Thyroid gland (tissue), 4 donors: ENCODE measurements around the gene DNER.

ENCODE experiments used
- POLR2A ChIP-seq, 2 donors: fragments of 450-650 bp; IDR thresholded peaks; one replicate each; pipeline ENCODE4 v1.6.1; 2017; ENCODE audit warnings: antibody characterized with exemption in 2 of 2, mild to moderate bottlenecking in 2 of 2, moderate library complexity in 1 of 2
- TF ChIP-seq, protein P1 (sequence below), 6 experiments: fragments of 200-600 bp in 3 of 6; fragments of 450-650 bp in 3 of 6; sonication (generic) in 3 of 6; IDR thresholded peaks; one replicate each; pipeline ENCODE4 v1.5.1; 2016 to 2019; ENCODE audit warnings: antibody characterized with exemption in 6 of 6, mild to moderate bottlenecking in 2 of 6, inconsistent platforms in 1 of 6, moderate library complexity in 1 of 6

DNA sequence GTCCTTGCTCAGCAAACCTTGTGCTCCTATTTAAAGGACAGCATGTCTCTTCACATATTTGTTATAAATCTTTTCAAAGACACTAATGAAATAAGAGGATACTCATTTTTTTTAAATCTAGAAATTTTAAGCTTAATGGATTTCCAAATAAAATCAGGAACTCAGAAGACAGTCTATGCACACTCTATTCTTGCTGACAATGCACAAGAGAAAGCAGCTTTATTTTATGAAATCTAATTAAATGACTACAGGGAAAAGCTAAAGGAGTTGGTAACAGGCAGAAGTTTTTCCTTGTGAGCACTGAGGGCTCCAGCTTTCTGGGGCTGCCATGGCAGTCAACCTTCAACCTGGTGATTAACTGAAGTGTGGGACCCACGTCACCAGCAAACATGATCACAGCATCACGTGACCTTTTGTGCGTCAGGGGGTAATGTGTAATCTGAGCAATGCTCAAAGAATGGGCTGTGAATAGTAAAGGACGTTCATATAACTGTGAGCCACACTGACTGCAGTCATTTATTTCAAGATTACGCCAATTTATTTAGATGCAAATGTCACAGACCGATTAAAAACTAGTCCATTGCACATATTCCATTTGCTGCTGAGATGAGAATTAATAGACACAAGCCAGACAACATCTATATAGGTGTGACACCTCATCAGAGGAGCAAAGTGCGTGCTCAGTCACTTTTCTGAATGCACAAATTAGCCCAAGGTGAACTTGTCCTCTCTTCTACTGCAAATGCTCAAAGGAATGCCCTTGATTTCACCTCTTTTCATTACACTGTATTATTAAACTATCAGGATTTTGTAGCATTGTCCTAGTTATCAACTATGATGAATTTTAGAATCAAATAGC is 11.6 kb upstream of the DNER start:
- TF ChIP-seq, protein P1, sequence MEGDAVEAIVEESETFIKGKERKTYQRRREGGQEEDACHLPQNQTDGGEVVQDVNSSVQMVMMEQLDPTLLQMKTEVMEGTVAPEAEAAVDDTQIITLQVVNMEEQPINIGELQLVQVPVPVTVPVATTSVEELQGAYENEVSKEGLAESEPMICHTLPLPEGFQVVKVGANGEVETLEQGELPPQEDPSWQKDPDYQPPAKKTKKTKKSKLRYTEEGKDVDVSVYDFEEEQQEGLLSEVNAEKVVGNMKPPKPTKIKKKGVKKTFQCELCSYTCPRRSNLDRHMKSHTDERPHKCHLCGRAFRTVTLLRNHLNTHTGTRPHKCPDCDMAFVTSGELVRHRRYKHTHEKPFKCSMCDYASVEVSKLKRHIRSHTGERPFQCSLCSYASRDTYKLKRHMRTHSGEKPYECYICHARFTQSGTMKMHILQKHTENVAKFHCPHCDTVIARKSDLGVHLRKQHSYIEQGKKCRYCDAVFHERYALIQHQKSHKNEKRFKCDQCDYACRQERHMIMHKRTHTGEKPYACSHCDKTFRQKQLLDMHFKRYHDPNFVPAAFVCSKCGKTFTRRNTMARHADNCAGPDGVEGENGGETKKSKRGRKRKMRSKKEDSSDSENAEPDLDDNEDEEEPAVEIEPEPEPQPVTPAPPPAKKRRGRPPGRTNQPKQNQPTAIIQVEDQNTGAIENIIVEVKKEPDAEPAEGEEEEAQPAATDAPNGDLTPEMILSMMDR (IDR thresholded peaks at IDR 0.05), result no peak
- no peak for TF ChIP-seq POLR2A (IDR thresholded peaks at IDR 0.05)
